A673 (cell line): Measurements from ENCODE around the gene GULP1. TPM values are rescaled to one million over a fixed set of nuclear protein-coding genes. Genes with fewer than 3 reads are reported as not detected.

Experiments
- BruUV-seq: library from RNA; stranded (reverse); fragments of 400-500 nt; replicated peaks from 2 replicates; lab custom pipeline; 2021; lab: Mats Ljungman, UMichigan
- CTCF ChIA-PET: fragments of 300-600 bp; sonication (Branson Sonifier 250); formaldehyde crosslinking; loops from one replicate; lab custom pipeline; 2022; ENCODE audit warnings: antibody characterized with exemption; lab: Charles Lee
- POLR2A ChIA-PET: fragments of 300-600 bp; sonication (Branson Sonifier 250); formaldehyde crosslinking; loops from one replicate; lab custom pipeline; 2022; ENCODE audit warnings: antibody characterized with exemption; ENCODE audit not compliant: low non-redundant PET; lab: Charles Lee
- DNase-seq: peaks from one replicate; pipeline ENCODE4 v3.0.0-alpha.2; 2015; ENCODE audit warnings: low spot score
- H3K27ac ChIP-seq: fragments of 200-600 bp; sonication (generic); 2 replicates; pipeline ENCODE4 v1.5.1; 2016; ENCODE audit warnings: mixed run types, low read depth, mild to moderate bottlenecking, mixed read lengths, antibody characterized with exemption, low read length; ENCODE audit not compliant: poor library complexity, severe bottlenecking
- H3K27me3 ChIP-seq: fragments of 200-600 bp; sonication (generic); replicated peaks from 2 replicates; pipeline ENCODE4 v1.6.1; 2017; ENCODE audit warnings: mixed run types, low read depth, mild to moderate bottlenecking, mixed read lengths, antibody characterized with exemption, low read length; ENCODE audit not compliant: insufficient read depth, poor library complexity
- H3K36me3 ChIP-seq: fragments of 200-600 bp; sonication (generic); 2 replicates; pipeline ENCODE4 v1.6.1; 2016; ENCODE audit warnings: mixed run types, mild to moderate bottlenecking, mixed read lengths, antibody characterized with exemption, low read length; ENCODE audit not compliant: insufficient read depth, poor library complexity, severe bottlenecking
- H3K4me1 ChIP-seq: fragments of 200-600 bp; sonication (generic); 2 replicates; pipeline ENCODE4 v1.6.1; 2017; ENCODE audit warnings: mixed run types, mild to moderate bottlenecking, mixed read lengths, antibody characterized with exemption, low read length; ENCODE audit not compliant: insufficient read depth, poor library complexity, severe bottlenecking
- H3K4me3 ChIP-seq: fragments of 200-600 bp; sonication (generic); 2 replicates; pipeline ENCODE4 v1.5.1; 2016; ENCODE audit warnings: low read depth, mixed run types, mild to moderate bottlenecking, mixed read lengths, low read length; ENCODE audit not compliant: poor library complexity, severe bottlenecking
- H3K9me3 ChIP-seq: fragments of 200-600 bp; sonication (generic); 2 replicates; pipeline ENCODE4 v1.6.1; 2016; ENCODE audit warnings: mixed run types, low read depth, mild to moderate bottlenecking, mixed read lengths, antibody characterized with exemption, low read length; ENCODE audit not compliant: poor library complexity, severe bottlenecking
- EZH2 ChIP-seq: fragments of 200-600 bp; sonication (generic); IDR thresholded peaks from 2 replicates; pipeline ENCODE4 v1.6.1; 2017; ENCODE audit warnings: borderline replicate concordance, low read depth, mild to moderate bottlenecking, mixed read lengths, antibody characterized with exemption, low read length; ENCODE audit not compliant: poor library complexity, severe bottlenecking
- intact Hi-C: fragments of 100-400 bp; cut with micrococcal nuclease; formaldehyde crosslinking; loops from one replicate; pipeline ENCODE4 v1.10.0; 2022; ENCODE audit not compliant: unreplicated experiment
- total RNA-seq: library from RNA; stranded (reverse); gene quantifications from 2 replicates; pipeline ENCODE4 v1.2.3, GENCODE V29; 2021
- TF ChIP-seq, protein P1 (sequence below): fragments of 300-800, 200-600 bp; sonication (generic); conservative IDR thresholded peaks from 2 replicates; pipeline ENCODE4 v1.5.1; 2017; ENCODE audit warnings: low read depth, mild to moderate bottlenecking, antibody characterized with exemption, low read length, moderate library complexity, mixed read lengths

GULP1 gene
- total RNA-seq, 1 experiment from 2014 or later, result 7.2 TPM

DNA sequence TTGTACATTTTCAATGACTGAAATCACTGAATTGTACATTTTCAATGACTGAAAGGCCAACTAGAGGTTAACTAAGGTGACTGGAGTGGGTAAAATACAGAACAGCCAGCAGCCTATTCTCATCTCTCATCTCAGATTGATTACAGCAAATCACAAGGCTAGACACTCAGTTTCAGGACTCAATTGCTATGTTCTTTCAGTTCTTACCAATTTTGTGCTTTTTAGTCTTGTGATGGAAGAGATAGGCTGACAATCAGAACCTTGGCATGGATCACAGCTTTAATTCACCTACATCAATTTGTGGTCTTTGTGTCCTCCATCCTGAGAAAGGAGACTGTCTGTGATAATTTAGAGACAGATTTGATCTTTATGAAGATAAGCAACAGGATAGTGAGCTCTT, 124.7 kb downstream of the GULP1 start:
- CTCF ChIA-PET, result no interaction called here
- Histone ChIP-seq H3K4me3 (no peak overlapping the region), H3K27me3 (no peaks in the 10 kb centered on the region), H3K27ac (no peak overlapping the region), H3K9me3 (no peaks in the 10 kb centered on the region), H3K36me3 (no peaks in the 10 kb centered on the region), H3K4me1 (peaks cover 10% of the 10 kb centered on the region)
- no peak for DNase-seq
- TF ChIP-seq, protein P1, sequence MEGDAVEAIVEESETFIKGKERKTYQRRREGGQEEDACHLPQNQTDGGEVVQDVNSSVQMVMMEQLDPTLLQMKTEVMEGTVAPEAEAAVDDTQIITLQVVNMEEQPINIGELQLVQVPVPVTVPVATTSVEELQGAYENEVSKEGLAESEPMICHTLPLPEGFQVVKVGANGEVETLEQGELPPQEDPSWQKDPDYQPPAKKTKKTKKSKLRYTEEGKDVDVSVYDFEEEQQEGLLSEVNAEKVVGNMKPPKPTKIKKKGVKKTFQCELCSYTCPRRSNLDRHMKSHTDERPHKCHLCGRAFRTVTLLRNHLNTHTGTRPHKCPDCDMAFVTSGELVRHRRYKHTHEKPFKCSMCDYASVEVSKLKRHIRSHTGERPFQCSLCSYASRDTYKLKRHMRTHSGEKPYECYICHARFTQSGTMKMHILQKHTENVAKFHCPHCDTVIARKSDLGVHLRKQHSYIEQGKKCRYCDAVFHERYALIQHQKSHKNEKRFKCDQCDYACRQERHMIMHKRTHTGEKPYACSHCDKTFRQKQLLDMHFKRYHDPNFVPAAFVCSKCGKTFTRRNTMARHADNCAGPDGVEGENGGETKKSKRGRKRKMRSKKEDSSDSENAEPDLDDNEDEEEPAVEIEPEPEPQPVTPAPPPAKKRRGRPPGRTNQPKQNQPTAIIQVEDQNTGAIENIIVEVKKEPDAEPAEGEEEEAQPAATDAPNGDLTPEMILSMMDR, result no peak
- no peak for TF ChIP-seq EZH2
- POLR2A ChIA-PET, result no interaction called here
- no TSS peak for BruUV-seq
- intact Hi-C loops, result no loop called here

DNA sequence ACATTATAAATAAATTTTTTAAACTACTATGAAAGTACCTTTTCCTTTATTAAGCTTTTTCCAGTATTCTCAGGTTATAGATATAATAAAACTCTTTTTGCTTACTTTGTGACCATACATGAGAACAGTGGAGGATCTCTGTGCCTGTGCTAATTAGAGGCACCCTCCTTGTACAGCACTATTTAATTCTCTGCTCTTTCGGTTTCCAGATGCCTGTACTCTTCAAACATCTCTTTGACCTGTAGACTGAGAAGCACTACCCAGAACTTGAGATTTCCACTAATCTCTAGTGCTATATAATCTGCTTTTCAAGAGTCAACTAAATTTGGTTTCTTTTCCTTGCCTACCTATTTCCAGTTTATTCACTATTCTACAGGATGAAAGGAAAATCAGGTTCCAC, 131.1 kb downstream of the GULP1 start:
- ChIA-PET POLR2A (no interaction called here), CTCF (no interaction called here)
- no peak for TF ChIP-seq EZH2
- TF ChIP-seq, protein P1, result no peak
- H3K4me1 ChIP-seq, result no peaks in the 10 kb centered on the region
- H3K9me3 ChIP-seq, result no peaks in the 10 kb centered on the region
- no peak overlapping the region for H3K4me3 ChIP-seq
- H3K36me3 ChIP-seq, result no peaks in the 10 kb centered on the region
- intact Hi-C loops, result no loop called here
- BruUV-seq, result no TSS peak
- H3K27ac ChIP-seq, result no peak overlapping the region
- H3K27me3 ChIP-seq, result no peaks in the 10 kb centered on the region
- no peak for DNase-seq

DNA sequence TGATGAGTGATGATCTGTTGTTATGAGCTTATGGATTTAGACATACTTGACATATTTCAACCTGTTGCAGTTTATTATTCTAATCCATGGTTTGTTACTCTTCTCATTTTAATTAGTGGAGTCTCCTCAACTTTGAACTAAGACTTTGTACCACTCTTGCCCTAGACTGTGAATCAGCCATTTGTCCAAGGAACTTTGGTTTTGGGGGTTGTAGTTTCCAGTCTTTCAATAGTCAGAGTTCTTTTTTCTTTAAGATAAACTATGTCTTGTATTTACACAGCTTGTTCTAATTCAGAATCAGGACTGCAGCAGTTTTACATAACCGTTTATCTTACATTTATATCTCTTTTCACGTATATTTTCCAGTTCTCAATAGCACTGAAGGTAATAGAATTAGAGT, 133.6 kb downstream of the GULP1 start:
- CTCF ChIA-PET, result no interaction called here
- no peak for DNase-seq
- TF ChIP-seq, protein P1, result no peak
- no peak for TF ChIP-seq EZH2
- POLR2A ChIA-PET, result no interaction called here
- Histone ChIP-seq H3K36me3 (no peaks in the 10 kb centered on the region), H3K9me3 (no peaks in the 10 kb centered on the region), H3K27ac (no peak overlapping the region), H3K4me3 (no peak overlapping the region), H3K4me1 (no peaks in the 10 kb centered on the region), H3K27me3 (no peaks in the 10 kb centered on the region)
- intact Hi-C loops, result no loop called here
- BruUV-seq, result no TSS peak
